Thyroid gland (tissue), 4 donors: ENCODE data around the gene PDGFA. TPM values are rescaled to one million over a fixed set of nuclear protein-coding genes. Genes with fewer than 3 reads are reported as not detected.

ENCODE experiments used
- DNase-seq, 2 donors: peaks; one replicate each; pipeline ENCODE4 v3.0.0-alpha.2; 2019
- H3K27ac ChIP-seq, 3 donors: fragments of 200-600 bp; sonication (generic); 1 replicate in 2 of 3; 2 replicates in 1 of 3; pipeline ENCODE4 v1.5.1; 2016 to 2019; ENCODE audit warnings: mild to moderate bottlenecking in 1 of 3, moderate library complexity in 1 of 3
- H3K27me3 ChIP-seq: fragments of 200-600 bp; sonication (generic); one replicate; pipeline ENCODE4 v1.5.1; 2019
- H3K36me3 ChIP-seq, 2 donors: fragments of 200-600 bp; sonication (generic); one replicate each; pipeline ENCODE4 v1.5.1; 2016 to 2019
- H3K4me1 ChIP-seq, 2 donors: fragments of 200-600 bp; sonication (generic); one replicate each; pipeline ENCODE4 v1.5.1; 2017 to 2019
- H3K4me3 ChIP-seq, 3 donors: fragments of 200-600 bp; sonication (generic); replicated peaks in 1 of 3; 1 replicate in 2 of 3; 2 replicates in 1 of 3; pipeline ENCODE4 v1.5.1; 2016; ENCODE audit warnings: mild to moderate bottlenecking in 1 of 3
- H3K9me3 ChIP-seq: fragments of 200-600 bp; sonication (generic); one replicate; pipeline ENCODE4 v1.5.1; 2017
- CTCF ChIP-seq, 6 experiments: fragments of 200-600 bp in 3 of 6; fragments of 450-650 bp in 3 of 6; sonication (generic) in 3 of 6; IDR thresholded peaks; one replicate each; pipeline ENCODE4 v1.5.1; 2016 to 2019; ENCODE audit warnings: antibody characterized with exemption in 6 of 6, mild to moderate bottlenecking in 2 of 6, inconsistent platforms in 1 of 6, moderate library complexity in 1 of 6
- POLR2A ChIP-seq, 2 donors: fragments of 450-650 bp; IDR thresholded peaks; one replicate each; pipeline ENCODE4 v1.6.1; 2017; ENCODE audit warnings: antibody characterized with exemption in 2 of 2, mild to moderate bottlenecking in 2 of 2, moderate library complexity in 1 of 2
- WGBS, 2 donors: methylation state at CpG; one replicate each; pipeline ENCODE4 v1.1.5; 2017; 5-methylcytosine and 5-hydroxymethylcytosine counted together
- intact Hi-C: fragments of 100-400 bp; cut with DNase I; formaldehyde crosslinking; loops from one replicate; pipeline ENCODE4 v1.15.1; 2023
- total RNA-seq, 4 donors: library from RNA; depleted of rRNA; stranded (reverse); fragments of >200 nt; gene quantifications; one replicate each; pipeline ENCODE4 v1.2.3, GENCODE V29; 2016

PDGFA gene
- total RNA-seq, 4 donors from 2014 or later = 6.6 to 20.0 (median 10.8) TPM

GRCh38 chr7:474605-475424 lies 44.8 kb downstream of the PDGFA start:
- no peak for DNase-seq
- WGBS, 2 donors = 81 to 84% methylated on average over 22 to 23 of the region's 23 CpGs
- H3K27me3 ChIP-seq = no peaks in the 10 kb centered on the region
- no peaks in the 10 kb centered on the region for H3K36me3 ChIP-seq
- TF ChIP-seq CTCF (IDR thresholded peaks at IDR 0.05) = no peak
- no peak for TF ChIP-seq POLR2A (IDR thresholded peaks at IDR 0.05)
- intact Hi-C loops = no loop called here
- no peak overlapping the region for H3K4me3 ChIP-seq
- H3K27ac ChIP-seq = no peak overlapping the region
- H3K4me1 ChIP-seq = peaks cover 0 to 11% of the 10 kb centered on the region in 2 donors
- no peaks in the 10 kb centered on the region for H3K9me3 ChIP-seq

- Histone ChIP-seq H3K36me3 (no peaks in the 10 kb centered on the region), H3K27ac (no peak overlapping the region), H3K9me3 (no peaks in the 10 kb centered on the region), H3K4me3 (no peak overlapping the region), H3K4me1 (peaks cover 0 to 11% of the 10 kb centered on the region in 2 donors), H3K27me3 (no peaks in the 10 kb centered on the region)
- WGBS, 2 donors = 85% methylated on average over 14 of the region's 14 CpGs
- intact Hi-C loops = no loop called here
- no peak for DNase-seq
- TF ChIP-seq CTCF (IDR thresholded peaks at IDR 0.05) = no peak
- no peak for TF ChIP-seq POLR2A (IDR thresholded peaks at IDR 0.05)
These were observed 45.6 kb downstream of the PDGFA start for GRCh38 chr7:473870-474604.

- TF ChIP-seq CTCF (IDR thresholded peaks at IDR 0.05) (no peak), POLR2A (IDR thresholded peaks at IDR 0.05) (no peak)
- WGBS, 2 donors = 93 to 100% methylated on average over 4 to 16 of the region's 18 CpGs
- DNase-seq = no peak
These were observed 46.4 kb downstream of the PDGFA start for GRCh38 chr7:473211-473734.

GRCh38 chr7:472640-472957 lies 47.0 kb downstream of the PDGFA start:
- Histone ChIP-seq H3K9me3 (no peaks in the 10 kb centered on the region), H3K36me3 (no peaks in the 10 kb centered on the region), H3K27ac (no peak overlapping the region), H3K4me1 (peaks cover 0 to 11% of the 10 kb centered on the region in 2 donors), H3K27me3 (no peaks in the 10 kb centered on the region), H3K4me3 (no peak overlapping the region)
- intact Hi-C loops = no loop called here
- no peak for DNase-seq
- TF ChIP-seq POLR2A (IDR thresholded peaks at IDR 0.05) (no peak), CTCF (IDR thresholded peaks at IDR 0.05) (no peak)
- 92 to 96% methylated on average over 4 of the region's 4 CpGs for WGBS, 2 donors

More at GRCh38 chr7:473211-473734, 46.4 kb downstream of the PDGFA start:
- no peak overlapping the region for H3K4me3 ChIP-seq
- no peaks in the 10 kb centered on the region for H3K27me3 ChIP-seq
- H3K27ac ChIP-seq = no peak overlapping the region
- peaks cover 0 to 11% of the 10 kb centered on the region in 2 donors for H3K4me1 ChIP-seq
- intact Hi-C loops = no loop called here
- no peaks in the 10 kb centered on the region for H3K36me3 ChIP-seq
- H3K9me3 ChIP-seq = no peaks in the 10 kb centered on the region
